HG03354 (cell line): ENCODE results near the gene APBA2.

ENCODE experiments used
- ATAC-seq: cut with Tn5 transposase; IDR thresholded peaks from one replicate; pipeline ENCODE4 v1.9.1; 2021; ENCODE audit warnings: mild to moderate bottlenecking; ENCODE audit not compliant: unreplicated experiment, poor library complexity, severe bottlenecking

APBA2 gene

DNA sequence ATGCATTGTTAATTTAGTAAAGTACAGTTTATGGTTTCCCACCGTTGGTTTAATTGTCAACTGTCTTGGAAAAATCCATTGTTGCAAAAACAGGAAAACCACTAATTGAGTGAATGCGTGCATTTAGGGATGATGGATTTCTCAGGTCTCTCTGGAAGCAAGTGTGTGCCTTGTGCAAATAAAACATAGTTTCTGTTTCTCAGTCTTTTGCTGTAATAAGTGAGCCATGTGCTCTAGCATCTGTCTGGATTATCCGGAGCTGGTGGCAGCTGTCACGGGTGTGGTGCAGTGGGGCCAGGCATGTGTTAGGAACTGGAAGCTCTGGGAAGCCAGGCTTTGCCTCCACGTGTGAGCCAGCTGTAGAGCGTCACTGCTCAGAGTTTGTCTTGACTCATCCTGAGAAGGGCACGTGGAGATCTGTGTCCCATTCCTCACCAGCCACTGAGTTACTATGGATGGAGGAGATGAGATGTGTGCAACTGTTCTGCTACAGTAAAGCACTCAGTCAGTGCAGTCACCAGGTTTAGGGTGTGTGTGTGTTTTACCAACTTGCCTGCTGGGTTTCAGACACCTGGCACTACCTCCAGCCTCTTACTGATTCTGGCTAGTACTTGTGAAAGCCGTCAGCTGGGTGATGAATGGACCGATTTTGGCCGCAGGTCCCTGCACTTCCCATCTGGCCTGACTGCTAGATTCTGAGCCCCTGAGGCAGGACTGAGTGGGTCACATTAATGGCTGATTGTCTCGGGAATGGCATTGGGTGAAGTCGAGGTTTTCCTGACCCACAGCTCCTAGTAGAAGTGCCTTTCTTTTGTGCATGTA, 7.2 kb downstream of the APBA2 start:
- no peak for ATAC-seq

DNA sequence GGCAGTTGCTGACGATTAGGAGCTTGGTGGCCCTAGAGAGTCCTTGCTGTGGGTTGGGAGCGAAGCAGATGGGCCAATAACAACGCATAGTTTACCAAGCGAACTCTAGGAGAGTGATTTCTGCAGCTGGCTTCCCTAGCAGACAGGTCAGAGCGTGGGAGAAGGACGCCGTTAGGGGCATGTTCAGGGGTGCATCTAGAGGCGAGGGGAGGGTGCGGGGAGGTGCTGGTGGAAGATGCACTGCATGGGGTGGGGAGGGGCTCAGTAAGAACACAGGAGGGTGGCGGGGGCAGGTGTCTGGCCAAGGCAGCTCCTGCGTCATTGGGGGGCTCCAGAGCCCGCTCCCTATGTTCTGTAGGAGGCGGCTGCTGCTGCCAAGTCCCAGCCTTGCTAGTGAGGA, 8.9 kb downstream of the APBA2 start:
- ATAC-seq, result no peak

DNA sequence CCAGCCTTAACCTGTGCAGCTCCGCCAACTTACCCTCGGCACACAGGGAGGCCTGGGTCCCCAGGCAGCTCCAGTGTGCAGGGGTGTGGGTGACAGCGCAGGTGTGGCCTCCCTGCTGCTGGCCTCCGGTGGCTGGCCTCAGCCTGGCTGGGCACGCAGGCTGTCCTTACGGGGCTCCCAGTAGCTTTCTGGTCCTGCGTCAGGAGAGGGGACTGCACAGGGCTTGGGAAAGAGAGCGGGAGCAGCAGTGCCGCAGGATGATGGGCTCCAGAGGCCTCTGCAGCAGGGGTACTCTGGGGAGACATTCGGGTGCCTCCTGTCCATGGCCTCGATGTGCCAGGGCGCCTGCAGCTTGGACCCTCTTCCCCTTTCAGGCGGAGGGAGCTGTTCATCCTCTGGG, 9.4 kb downstream of the APBA2 start:
- no peak for ATAC-seq

DNA sequence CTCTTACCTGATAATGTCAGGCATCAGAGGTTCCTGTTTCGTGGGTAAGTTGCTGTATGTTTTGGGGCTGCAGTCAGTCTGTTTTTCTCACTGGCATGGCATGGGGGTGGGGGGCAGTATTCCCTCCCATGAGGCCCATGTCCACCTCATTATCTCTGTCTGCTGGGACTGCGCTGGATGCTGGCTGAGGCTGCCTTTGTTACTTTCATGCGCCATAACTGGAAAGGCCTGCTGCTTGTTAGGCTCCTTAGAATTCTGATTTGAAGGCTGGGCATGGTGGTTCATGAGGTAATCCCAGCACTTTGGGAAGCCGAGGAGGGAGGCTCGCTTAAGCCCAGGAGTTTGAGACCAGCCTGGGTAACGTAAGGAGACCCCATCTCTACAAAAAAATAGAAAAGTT, 9.8 kb downstream of the APBA2 start:
- no peak for ATAC-seq

DNA sequence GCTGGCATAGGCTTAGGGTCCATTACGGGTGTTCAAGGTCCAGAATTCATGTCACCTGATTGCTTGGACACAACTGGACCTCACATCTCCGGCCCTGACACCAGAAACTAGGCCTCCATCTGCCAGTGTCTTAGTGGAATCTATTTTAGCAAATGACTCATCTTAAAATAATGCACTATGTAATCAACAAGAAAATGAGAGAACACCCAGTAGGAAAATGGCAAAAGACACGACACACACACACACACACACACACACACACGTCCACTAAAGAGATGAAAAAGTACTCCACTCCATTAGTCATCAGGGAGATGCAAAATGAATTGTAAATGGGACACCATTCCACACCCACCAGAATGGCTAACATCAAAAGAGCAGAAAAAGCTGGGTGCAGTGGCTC, 11.2 kb downstream of the APBA2 start:
- no peak for ATAC-seq

DNA sequence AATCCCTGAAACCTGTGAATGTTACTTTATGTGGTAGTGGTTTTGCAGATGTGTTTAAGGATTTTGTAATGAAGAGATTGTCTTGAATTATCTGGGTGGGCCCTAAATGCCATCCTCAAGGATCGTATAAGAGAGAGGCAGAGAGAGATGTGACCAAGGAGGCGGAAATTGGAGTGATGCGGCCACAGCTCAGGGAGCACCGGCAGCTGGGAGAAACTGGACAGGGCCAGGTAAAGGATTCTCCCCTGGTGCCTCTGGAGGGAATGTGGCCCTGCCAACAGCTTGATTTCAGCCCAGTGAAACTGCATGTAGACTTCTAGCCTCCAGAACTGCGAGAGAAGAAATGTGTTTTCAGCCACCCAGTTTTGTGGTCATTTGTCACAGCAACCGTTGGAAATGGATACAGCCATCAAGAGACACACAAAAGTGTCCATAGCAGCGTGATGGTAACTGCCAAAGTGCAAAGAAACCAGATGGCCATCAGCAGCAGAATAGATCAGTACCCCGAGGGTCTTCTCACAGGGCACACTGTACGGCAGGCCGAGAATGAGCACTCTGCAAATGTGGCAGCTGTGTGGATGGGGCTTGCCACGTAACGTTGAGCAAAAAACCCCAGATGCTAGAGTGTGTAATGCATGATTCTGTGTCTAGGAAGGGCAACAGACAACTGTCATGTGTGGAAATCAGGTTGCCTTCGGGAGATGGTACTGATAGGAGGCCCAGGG, 12.2 kb downstream of the APBA2 start:
- no peak for ATAC-seq

DNA sequence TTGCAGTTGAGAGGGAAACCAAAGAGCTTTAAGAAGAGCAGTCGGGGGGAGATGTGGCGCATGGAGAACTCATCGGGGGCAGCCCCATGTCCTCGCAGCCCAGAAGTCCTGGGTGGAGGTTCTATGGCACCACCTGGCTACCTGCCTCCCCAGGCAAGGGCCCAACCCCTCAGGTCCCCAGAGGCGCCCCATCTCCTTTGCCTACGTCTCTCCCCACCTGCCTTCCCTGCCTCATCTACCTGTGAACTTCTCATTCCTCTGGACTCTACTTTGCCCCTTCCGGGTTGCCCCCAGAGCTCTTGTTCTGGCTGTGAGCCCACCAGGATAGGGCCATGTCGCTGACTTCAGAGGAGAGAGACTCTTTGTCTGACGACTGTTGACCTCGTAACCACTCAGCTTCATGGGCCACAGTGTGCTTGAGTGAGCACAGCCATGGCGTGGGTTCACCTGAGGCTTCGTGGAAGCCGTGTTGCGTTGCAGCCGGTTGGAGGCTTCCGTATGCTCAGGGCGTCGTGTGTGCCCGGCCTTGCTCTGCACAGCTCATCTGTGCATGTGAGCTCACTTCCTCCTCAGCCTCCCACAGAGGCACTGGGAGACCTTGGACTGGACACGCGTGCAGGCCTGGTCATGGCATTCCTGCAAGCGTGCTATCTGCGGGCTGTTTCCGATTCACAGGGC, 13.4 kb downstream of the APBA2 start:
- ATAC-seq, result no peak

DNA sequence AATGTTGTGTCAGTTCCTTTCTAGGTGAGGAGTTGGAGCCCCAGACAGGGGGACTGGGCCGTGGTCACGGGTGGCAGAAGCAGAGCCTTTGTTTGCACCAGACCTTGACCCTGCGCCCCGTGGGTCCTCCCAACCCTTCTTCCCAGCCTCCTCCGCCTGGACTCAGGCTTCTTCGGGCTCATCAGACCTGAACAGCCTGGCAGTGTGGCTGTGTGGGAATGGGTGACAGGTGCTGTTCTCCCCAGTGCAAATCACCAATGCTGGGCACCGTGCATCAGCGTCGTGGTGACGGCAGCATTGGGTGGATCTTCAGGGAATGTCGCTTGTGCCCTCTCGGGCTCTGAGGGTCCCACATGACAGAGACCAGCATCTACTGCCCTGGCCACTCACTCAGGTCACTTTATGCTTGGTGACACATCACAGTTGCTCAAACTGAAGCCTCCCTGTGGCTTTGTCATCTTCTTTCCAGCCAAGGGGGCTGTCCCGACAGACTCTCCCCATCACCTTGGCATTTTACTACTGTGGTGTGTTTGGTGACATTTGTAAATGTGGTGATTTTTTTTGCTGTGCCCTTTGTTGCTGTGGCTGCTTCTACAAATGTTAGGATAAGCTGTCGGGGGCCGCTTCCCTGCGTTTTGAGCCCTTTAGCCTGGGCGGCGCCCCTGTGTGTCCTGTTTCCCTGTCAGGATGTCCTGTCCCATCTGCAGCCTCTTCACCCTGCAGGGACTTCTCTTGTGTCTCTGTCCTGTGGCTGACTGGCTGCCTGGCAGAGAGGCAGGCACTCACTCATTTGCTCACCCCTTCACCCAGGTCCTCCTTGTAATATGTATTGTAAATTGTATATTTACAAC, 14.5 kb downstream of the APBA2 start:
- ATAC-seq, result no peak

DNA sequence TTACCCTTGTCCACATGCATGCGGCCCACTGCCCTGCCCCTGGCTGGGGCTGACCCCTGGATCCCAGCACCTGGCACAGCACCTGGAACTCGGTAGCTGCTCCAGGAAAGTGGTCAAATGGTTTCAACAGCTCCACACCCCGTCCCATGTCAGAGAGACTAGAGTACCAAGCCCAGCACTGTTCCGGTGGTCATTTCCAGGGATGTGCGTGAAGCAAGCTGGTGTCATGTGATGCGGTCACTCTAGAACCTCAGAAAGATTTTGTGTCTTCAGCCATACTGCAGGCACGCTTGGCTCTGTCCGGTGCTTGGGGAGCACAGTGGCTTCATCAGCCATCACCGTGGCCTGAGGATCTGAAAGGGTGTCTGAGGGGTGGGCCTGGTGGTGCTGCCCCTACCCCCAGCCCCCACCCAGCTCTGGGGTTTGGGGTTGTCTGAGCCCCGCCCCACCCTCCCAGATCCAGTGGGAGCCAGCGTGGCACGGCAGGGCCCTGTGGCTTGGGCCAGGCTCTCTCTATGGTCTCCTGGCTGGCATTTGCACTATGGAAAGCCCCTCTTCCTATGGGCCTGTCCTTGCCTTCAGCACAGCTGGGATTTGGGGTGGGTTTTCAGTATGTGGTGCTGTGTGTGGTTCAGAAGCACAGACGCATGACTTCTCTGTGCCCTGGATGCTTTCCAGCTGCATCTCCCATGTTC, 15.3 kb downstream of the APBA2 start:
- no peak for ATAC-seq

DNA sequence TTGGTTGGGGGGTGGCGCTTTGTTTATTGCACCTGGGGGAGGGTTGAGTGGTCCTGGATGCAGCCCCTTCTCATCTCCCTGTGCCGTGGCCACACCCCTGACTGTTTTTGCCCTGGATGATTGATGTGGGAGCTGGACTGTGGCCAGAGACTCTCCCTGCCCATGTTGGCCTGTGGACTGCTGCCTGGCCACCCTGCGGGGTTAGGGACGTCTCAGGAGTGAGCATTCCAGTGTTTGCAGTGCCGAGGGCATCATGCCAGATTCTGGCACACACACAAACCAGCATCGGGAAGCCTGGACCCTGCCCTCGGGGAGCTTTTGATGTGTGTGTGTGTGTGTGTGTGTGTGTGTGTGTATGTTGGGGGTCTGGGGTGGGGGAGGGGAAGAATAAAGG, 15.8 kb downstream of the APBA2 start:
- ATAC-seq, result no peak

DNA sequence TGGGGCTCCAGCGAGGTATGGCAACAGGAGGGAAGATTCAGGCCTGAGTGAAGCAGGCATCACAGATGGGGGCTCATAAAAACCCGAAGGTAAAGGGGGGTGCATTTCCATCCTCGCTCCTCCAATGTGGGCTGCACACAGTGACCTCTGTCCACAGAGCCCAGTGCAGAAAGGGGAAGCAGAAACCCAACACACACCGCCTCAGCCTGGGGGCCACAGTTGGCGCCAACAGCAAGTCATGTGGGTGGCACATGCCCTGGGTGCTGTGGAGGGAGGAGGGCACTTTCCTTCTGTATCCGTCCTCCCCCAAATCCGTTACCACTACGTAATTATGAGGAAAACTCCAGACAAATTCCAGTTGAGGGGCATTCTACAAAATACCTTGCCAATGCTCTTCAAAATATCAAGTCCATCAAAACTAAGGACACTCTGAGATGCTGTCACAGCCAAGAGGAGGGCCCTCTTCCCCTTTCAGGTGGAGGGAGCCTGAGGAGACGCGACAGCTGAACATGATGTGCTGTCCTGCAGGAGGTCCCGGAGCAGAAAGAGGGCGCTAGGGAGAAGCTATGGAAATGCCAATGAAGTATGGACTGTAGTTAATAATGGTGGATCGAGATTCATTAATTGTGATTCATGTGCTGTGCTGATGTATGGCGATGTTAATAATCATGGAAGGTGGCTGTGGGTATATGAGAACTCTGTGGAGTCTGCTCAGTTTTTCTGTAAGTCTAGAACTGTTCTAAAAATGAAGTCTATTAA, 16.4 kb downstream of the APBA2 start:
- ATAC-seq, result no peak

DNA sequence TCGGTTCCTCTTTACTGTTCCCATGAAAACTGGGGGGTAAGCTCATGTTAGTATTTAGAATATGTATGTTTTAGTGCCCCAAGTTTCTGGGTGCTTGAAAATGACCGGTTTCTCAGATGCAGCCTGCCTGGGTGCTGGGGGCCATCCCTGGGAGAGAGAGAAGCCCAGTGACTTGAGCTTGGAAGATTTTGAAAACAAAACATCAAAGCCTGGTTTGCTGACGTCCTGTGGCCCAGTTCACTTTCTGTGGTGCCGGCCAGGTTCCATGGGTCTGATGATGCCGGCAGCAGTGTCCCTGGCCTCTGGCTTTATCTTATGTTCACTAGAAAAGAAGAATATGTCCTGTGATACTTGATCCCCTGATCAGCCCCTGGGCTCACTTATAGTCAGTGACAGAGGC, 17.1 kb downstream of the APBA2 start:
- no peak for ATAC-seq

DNA sequence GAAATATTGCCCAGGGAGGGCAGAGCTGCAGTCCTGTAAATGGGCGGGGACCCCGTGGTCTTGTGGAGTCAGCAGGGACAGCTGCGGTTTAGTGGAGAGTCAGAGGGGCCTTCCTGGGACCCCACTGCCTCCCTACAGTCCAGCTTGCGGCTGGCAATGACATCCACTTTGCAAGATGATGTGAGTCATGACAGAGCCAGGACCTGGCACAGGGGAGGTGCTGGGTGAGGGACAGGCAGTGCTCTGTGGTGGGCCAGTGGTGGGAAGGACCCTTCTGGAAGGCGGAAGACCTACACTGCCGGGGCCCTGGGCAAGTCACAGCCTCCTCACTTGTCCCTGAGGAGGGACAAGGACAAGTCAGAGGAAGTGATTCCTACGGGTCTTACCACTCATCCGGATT, 17.8 kb downstream of the APBA2 start:
- ATAC-seq, result no peak

DNA sequence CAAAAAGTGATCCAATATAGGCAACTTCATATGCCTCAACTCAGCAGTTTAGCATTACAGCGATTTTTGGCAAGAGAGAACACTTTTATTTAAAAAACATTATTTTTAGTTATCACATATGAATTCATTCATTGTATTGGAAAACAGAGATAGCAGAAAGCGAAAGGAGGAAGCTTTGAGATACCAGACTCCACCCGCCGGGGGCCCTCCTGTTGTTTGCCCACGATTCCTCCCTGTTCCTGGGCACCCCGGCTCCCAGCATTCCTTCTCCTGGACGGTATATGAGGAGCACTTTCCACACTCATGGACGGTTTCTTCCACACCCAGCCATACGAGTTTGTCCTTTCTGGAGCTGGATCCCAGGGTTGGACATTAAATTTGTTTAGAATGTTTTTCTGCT, 18.2 kb downstream of the APBA2 start:
- ATAC-seq, result no peak

DNA sequence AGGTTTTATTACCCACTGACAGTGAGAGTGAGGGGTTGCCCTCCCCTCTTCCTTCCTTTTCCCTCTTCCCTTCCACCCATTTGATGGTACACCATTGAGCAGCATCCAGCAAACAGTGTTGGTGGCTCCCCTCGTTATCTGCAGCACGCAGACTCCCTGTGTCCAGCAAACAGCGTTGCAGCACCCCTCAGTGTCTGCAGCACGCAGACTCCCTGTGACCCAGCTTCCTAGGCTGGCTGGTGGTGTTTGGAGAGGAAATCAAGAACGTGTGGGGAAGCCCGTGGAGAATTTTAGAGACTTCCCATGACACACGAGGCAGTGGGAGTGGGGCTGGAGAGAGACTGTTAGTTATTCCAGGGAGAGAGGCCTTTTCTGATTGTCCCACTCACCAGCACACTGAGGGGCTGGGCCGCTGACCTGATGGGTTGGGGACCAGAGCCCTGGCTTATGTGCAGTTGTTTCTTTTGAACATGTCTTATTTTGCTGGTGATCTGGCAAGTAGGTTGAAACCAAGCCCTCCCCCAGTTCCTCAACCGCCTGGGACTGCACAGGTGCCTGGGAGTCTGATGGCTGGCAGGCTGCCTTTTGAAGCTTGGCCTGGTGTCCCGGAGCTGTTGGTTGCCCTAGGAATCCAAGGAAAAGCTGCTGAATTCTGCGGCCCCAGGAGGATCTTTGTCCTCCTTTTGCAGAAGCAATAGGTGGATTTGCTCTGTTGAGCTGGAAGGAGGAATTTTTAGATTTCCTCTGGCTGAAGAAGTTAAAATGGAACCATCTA, 19.0 kb downstream of the APBA2 start:
- no peak for ATAC-seq

DNA sequence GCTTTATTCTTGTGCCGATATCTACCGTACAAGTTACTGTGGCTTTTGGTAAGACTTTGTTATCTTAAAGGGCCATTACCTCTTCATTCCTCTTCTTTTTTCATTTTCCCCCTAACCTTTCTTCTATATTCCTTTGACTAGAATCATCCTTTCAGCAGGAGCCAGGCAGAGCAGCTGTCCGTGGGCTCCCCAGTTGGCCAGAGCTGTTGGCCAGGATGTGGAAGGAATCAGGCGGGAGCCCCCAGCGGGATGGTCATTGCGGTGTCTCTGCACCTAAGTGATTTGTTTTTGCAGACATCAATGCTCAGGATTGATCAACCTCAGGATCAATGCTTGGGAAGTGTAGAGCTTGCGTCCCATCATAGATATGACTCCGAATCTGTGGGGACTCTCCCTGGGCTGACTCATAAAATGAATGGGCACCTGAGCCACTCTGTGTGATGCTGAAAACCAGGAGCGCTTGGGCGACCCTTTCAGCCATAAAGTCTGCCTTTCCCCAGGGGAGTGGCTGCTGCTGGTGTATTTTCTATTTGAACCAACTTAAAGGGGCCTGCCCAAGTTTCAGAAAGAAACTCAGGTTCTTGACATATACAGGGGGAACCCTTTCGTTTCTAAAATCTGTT, 21.7 kb downstream of the APBA2 start:
- no peak for ATAC-seq

DNA sequence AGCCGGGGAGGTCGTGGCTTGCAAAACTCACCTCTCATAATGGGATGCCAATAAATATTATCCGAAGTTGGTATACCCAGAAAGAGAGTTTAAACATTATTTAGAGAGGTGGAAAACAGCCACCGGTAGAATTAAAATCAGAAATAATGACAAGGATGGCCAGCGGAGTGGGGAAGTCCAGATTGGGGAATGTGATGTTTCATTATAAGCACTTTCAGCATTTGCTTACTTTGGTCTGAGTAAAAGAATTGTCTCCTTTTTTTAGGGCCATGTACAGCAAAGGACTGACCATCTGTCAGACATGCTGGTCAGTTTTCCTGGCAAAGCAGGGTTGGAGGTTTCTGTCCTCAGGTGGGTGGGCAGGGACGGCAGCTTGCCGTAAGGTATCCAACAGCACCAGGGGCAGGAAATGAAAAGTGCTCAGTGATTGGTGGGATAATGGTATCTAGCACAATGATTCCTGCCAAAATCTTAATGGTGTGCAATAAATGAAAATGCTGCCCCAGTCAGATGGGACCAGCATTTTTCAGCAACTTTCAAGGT, 24.3 kb downstream of the APBA2 start:
- no peak for ATAC-seq
